ENCODE data around the gene CEP290.
"Not testable (repeated sequence)": the region's sequence is repeated elsewhere in the genome, so short reads cannot be mapped to it uniquely, and the experiment has no call there.

Gene CEP290

GRCh38 chr12:88144037-88144436, 2.1 kb upstream of the CEP290 start:
- no peak for DNase-seq

GRCh38 chr12:88142610-88142991, 713 bp upstream of the CEP290 start:
- DNase-seq, result peak; percentile 23

GRCh38 chr12:88141425-88141773, 489 bp downstream of the CEP290 start:
- no peak for DNase-seq

- DNase-seq, result not testable (repeated sequence)
Observed at GRCh38 chr12:88139711-88140110, 2.2 kb downstream of the CEP290 start.

- not testable (repeated sequence) for DNase-seq
Observed at GRCh38 chr12:88133181-88133580, 8.7 kb downstream of the CEP290 start.

- no peak for DNase-seq
Observed at GRCh38 chr12:88132392-88132791, 9.5 kb downstream of the CEP290 start.

- no peak for DNase-seq
Observed at GRCh38 chr12:88127855-88128254, 14.0 kb downstream of the CEP290 start.

- no peak for DNase-seq
Observed at GRCh38 chr12:88127099-88127498, 14.8 kb downstream of the CEP290 start.

GRCh38 chr12:88122666-88123065, 19.2 kb downstream of the CEP290 start:
- DNase-seq, result no peak

GRCh38 chr12:88113871-88114270, 28.0 kb downstream of the CEP290 start:
- no peak for DNase-seq

- peak; percentile 66 for DNase-seq
Observed at GRCh38 chr12:88111074-88111652, 30.7 kb downstream of the CEP290 start.

GRCh38 chr12:88108021-88108420, 33.9 kb downstream of the CEP290 start:
- DNase-seq, result no peak

GRCh38 chr12:88093573-88093972, 48.3 kb downstream of the CEP290 start:
- DNase-seq, result no peak

- no peak for DNase-seq
Observed at GRCh38 chr12:88092771-88093170, 49.1 kb downstream of the CEP290 start.

- no peak for DNase-seq
Observed at GRCh38 chr12:88084210-88084609, 57.7 kb downstream of the CEP290 start.

GRCh38 chr12:88083634-88084033, 58.3 kb downstream of the CEP290 start:
- no peak for DNase-seq

GRCh38 chr12:88081247-88081646, 60.6 kb downstream of the CEP290 start:
- no peak for DNase-seq

- no peak for DNase-seq
Observed at GRCh38 chr12:88067301-88067700, 74.6 kb downstream of the CEP290 start.

GRCh38 chr12:88063375-88063774, 78.5 kb downstream of the CEP290 start:
- DNase-seq, result no peak

- DNase-seq, result no peak
Observed at GRCh38 chr12:88062474-88062873, 79.4 kb downstream of the CEP290 start.

- no peak for DNase-seq
Observed at GRCh38 chr12:88058719-88059077, 83.2 kb downstream of the CEP290 start.

- DNase-seq, result no peak
Observed at GRCh38 chr12:88057994-88058718, 83.7 kb downstream of the CEP290 start.

- no peak for DNase-seq
Observed at GRCh38 chr12:88056571-88056970, 85.3 kb downstream of the CEP290 start.

GRCh38 chr12:88052686-88053085, 89.2 kb downstream of the CEP290 start:
- DNase-seq, result peak; percentile 14

GRCh38 chr12:88044035-88044434, 97.9 kb downstream of the CEP290 start:
- DNase-seq, result no peak

Measured in NCI-H774 (cell line).